MM.1S (cell line): ENCODE data around the gene CD7.

Experiments
- CTCF ChIP-seq: fragments of 300-600 bp; sonication (generic); IDR thresholded peaks from 2 replicates; pipeline ENCODE4 v1.5.1; 2016; ENCODE audit warnings: antibody characterized with exemption, low read length, mixed read lengths
- EZH2 ChIP-seq: fragments of 300-600 bp; sonication (generic); optimal IDR thresholded peaks from 2 replicates; pipeline ENCODE3; 2017; ENCODE audit warnings: low read depth, mild to moderate bottlenecking, antibody characterized with exemption, low read length, mixed read lengths
- EZH2phosphoT487 ChIP-seq: fragments of 300-600 bp; sonication (generic); IDR thresholded peaks from 2 replicates; pipeline ENCODE4 v1.6.1; 2018; ENCODE audit warnings: antibody characterized with exemption, low read length

DNA sequence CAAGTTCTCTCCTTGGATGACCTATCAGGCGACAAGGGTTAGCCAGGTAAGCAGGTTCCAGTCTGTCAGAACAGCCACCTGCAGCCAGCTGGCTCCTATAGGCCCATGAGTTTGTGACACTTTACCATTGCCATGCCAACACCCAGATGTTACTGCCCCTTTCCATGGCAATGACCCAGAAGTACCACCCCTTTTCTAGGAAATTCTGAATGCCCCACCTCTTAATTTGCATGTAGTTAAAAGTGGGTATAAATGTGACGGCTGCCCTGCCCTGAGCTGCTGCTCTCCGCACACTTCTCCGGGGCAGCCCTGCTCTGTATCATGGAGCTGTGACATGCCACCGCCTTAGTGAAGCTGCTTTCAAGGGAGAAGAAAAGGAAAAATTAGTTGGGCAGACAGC, 26.2 kb upstream of the CD7 start:
- TF ChIP-seq CTCF (no peak), EZH2 (no peak), EZH2phosphoT487 (no peak)
